ENCODE data around the gene TCF15.

- TF ChIP-seq, protein P1, sequence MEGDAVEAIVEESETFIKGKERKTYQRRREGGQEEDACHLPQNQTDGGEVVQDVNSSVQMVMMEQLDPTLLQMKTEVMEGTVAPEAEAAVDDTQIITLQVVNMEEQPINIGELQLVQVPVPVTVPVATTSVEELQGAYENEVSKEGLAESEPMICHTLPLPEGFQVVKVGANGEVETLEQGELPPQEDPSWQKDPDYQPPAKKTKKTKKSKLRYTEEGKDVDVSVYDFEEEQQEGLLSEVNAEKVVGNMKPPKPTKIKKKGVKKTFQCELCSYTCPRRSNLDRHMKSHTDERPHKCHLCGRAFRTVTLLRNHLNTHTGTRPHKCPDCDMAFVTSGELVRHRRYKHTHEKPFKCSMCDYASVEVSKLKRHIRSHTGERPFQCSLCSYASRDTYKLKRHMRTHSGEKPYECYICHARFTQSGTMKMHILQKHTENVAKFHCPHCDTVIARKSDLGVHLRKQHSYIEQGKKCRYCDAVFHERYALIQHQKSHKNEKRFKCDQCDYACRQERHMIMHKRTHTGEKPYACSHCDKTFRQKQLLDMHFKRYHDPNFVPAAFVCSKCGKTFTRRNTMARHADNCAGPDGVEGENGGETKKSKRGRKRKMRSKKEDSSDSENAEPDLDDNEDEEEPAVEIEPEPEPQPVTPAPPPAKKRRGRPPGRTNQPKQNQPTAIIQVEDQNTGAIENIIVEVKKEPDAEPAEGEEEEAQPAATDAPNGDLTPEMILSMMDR (IDR thresholded peaks at IDR 0.05; ENCODE audit: insufficient read depth, low read length, poor library complexity, severe bottlenecking) = no peak
- TF ChIP-seq EZH2phosphoT487 (conservative IDR thresholded peaks at IDR 0.05; ENCODE audit: low read length) = no peak
Observed at GRCh38 chr20:555976-556385, 54.1 kb downstream of the TCF15 start.

Data from SU-DHL-6 (cell line).